Measurements from ENCODE around the gene ANKLE2. TPM values are rescaled to one million over a fixed set of nuclear protein-coding genes. Genes with fewer than 3 reads are reported as not detected.
A peak's percentile ranks its signal among the peaks of the same experiment; 100 is the strongest.
"Not testable (repeated sequence)": the region's sequence is repeated elsewhere in the genome, so short reads cannot be mapped to it uniquely, and the experiment has no call there.

Gene ANKLE2
- polyA plus RNA-seq, 6 donors from 2014 or later = 17.4 to 41.3 (median 27.8) TPM

GRCh38 chr12:132703641-132704040 lies 58.0 kb downstream of the ANKLE2 start:
- peaks cover 0 to 18% (median 10%) of the 10 kb centered on the region in 7 donors for H3K9me3 Mint-ChIP-seq
- DNase-seq (no peak), ATAC-seq (ENCODE audit: low read depth in 2 of 2) (no peak)
- peak overlapping the region in 4 of 6 donors; percentile 14 to 81 (median 54) for H3K27ac Mint-ChIP-seq
- peaks cover 20% of the 10 kb centered on the region in 2 donors for H3K36me3 Mint-ChIP-seq
- peaks cover 26 to 39% (median 28%) of the 10 kb centered on the region in 3 donors for H3K4me1 Mint-ChIP-seq
- H3K27me3 Mint-ChIP-seq = no peaks in the 10 kb centered on the region
- H3K4me3 Mint-ChIP-seq = peak overlapping the region in 1 of 8 donors; percentile 12

GRCh38 chr12:132702640-132703039 lies 59.0 kb downstream of the ANKLE2 start:
- Mint-ChIP-seq H3K4me3 (no peak overlapping the region), H3K4me1 (peaks cover 26 to 35% (median 28%) of the 10 kb centered on the region in 3 donors), H3K9me3 (peaks cover 0 to 9% (median 4%) of the 10 kb centered on the region in 7 donors), H3K36me3 (peaks cover 13 to 19% of the 10 kb centered on the region in 2 donors), H3K27me3 (no peaks in the 10 kb centered on the region), H3K27ac (peak overlapping the region in 2 of 6 donors; percentile 25 to 56)
- no peak for DNase-seq
- ATAC-seq (ENCODE audit: low read depth in 2 of 2) = no peak

- H3K9me3 Mint-ChIP-seq = no peaks in the 10 kb centered on the region
- H3K4me3 Mint-ChIP-seq = peak overlapping the region in 3 of 8 donors; percentile 10 to 79 (median 54)
- H3K27me3 Mint-ChIP-seq = no peaks in the 10 kb centered on the region
- H3K36me3 Mint-ChIP-seq = peaks cover 9 to 18% of the 10 kb centered on the region in 2 donors
- ATAC-seq (ENCODE audit: low read depth in 2 of 2) = no peak
- peak overlapping the region in 2 of 6 donors; percentile 15 to 39 for H3K27ac Mint-ChIP-seq
- peaks cover 23 to 29% (median 29%) of the 10 kb centered on the region in 3 donors for H3K4me1 Mint-ChIP-seq
- no peak for DNase-seq
These were observed 61.3 kb downstream of the ANKLE2 start for GRCh38 chr12:132700212-132700822.

GRCh38 chr12:132698341-132698740 lies 63.3 kb downstream of the ANKLE2 start:
- Mint-ChIP-seq H3K4me1 (peaks cover 16 to 21% (median 19%) of the 10 kb centered on the region in 3 donors), H3K27me3 (no peaks in the 10 kb centered on the region), H3K9me3 (no peaks in the 10 kb centered on the region), H3K4me3 (no peak overlapping the region), H3K27ac (peak overlapping the region in 2 of 6 donors; percentile 29 to 32), H3K36me3 (peaks cover 4 to 11% of the 10 kb centered on the region in 2 donors)
- DNase-seq = no peak
- no peak for ATAC-seq (ENCODE audit: low read depth in 2 of 2)

- no peak overlapping the region for H3K4me3 Mint-ChIP-seq
- ATAC-seq (ENCODE audit: low read depth in 2 of 2) (no peak), DNase-seq (no peak)
- H3K9me3 Mint-ChIP-seq = no peaks in the 10 kb centered on the region
- no peaks in the 10 kb centered on the region for H3K27me3 Mint-ChIP-seq
- H3K4me1 Mint-ChIP-seq = peaks cover 3 to 10% (median 9%) of the 10 kb centered on the region in 3 donors
- peaks cover 3 to 7% of the 10 kb centered on the region in 2 donors for H3K36me3 Mint-ChIP-seq
- H3K27ac Mint-ChIP-seq = peak overlapping the region in 1 of 6 donors; percentile 24
These were observed 66.2 kb downstream of the ANKLE2 start for GRCh38 chr12:132695431-132695830.

GRCh38 chr12:132694888-132695287 lies 66.7 kb downstream of the ANKLE2 start:
- H3K4me1 Mint-ChIP-seq; DNase-seq; H3K9me3 Mint-ChIP-seq; ATAC-seq (ENCODE audit: low read depth in 2 of 2); H3K36me3 Mint-ChIP-seq; H3K4me3 Mint-ChIP-seq; H3K27me3 Mint-ChIP-seq: not testable (repeated sequence)
- peak overlapping the region in 1 of 6 donors; percentile 84 for H3K27ac Mint-ChIP-seq

- not testable (repeated sequence) for H3K9me3 Mint-ChIP-seq, H3K36me3 Mint-ChIP-seq, H3K27me3 Mint-ChIP-seq
These were observed 69.6 kb downstream of the ANKLE2 start for GRCh38 chr12:132692030-132692429.

GRCh38 chr12:132690112-132690511 lies 71.5 kb downstream of the ANKLE2 start:
- ATAC-seq (ENCODE audit: low read depth in 2 of 2) (no peak), DNase-seq (no peak)
- Mint-ChIP-seq H3K9me3 (no peaks in the 10 kb centered on the region), H3K4me1 (peaks cover 0 to 23% (median 10%) of the 10 kb centered on the region in 3 donors), H3K27ac (no peak overlapping the region), H3K27me3 (no peaks in the 10 kb centered on the region), H3K4me3 (peak overlapping the region in 6 of 8 donors; percentile 5 to 72 (median 26)), H3K36me3 (no peaks in the 10 kb centered on the region)

More at GRCh38 chr12:132692030-132692429, 69.6 kb downstream of the ANKLE2 start:
- not testable (repeated sequence) for H3K27ac Mint-ChIP-seq; ATAC-seq (ENCODE audit: low read depth in 2 of 2); DNase-seq
- Mint-ChIP-seq H3K4me3 (peak overlapping the region in 1 of 8 donors; percentile 41), H3K4me1 (peaks cover 0 to 12% (median 11%) of the 10 kb centered on the region in 3 donors)

GRCh38 chr12:132689227-132689626 lies 72.4 kb downstream of the ANKLE2 start:
- H3K27me3 Mint-ChIP-seq = no peaks in the 10 kb centered on the region
- ATAC-seq (ENCODE audit: low read depth in 2 of 2) = no peak
- peak overlapping the region in 7 of 8 donors; percentile 29 to 89 (median 57) for H3K4me3 Mint-ChIP-seq
- H3K36me3 Mint-ChIP-seq = no peaks in the 10 kb centered on the region
- no peak for DNase-seq
- H3K27ac Mint-ChIP-seq = peak overlapping the region in 4 of 6 donors; percentile 27 to 69 (median 53)
- no peaks in the 10 kb centered on the region for H3K9me3 Mint-ChIP-seq
- H3K4me1 Mint-ChIP-seq = peaks cover 0 to 25% (median 12%) of the 10 kb centered on the region in 3 donors

GRCh38 chr12:132687211-132688164 lies 74.1 kb downstream of the ANKLE2 start, which contains the start of the genes POLE and PXMP2:
POLE (minus strand) TSS chr12:132687342; CDS start chr12:132687315, 27 bp downstream.
PXMP2 (plus strand) TSS chr12:132687587; CDS start chr12:132687671, 84 bp downstream.
- DNase-seq (peak; percentile 92), ATAC-seq (ENCODE audit: low read depth in 2 of 2) (peak; percentile 90 to 91)
- Mint-ChIP-seq H3K36me3 (no peaks in the 10 kb centered on the region), H3K27ac (peak within 1 kb of the TSS in 4 of 6 donors; percentile 59 to 82 (median 67)), H3K27me3 (no peaks in the 10 kb centered on the region), H3K9me3 (no peaks in the 10 kb centered on the region), H3K4me3 (peak within 1 kb of the TSS; percentile 82 to 91 (median 86)), H3K4me1 (peaks cover 5 to 31% (median 19%) of the 10 kb centered on the region in 3 donors)

GRCh38 chr12:132686825-132687210 lies 74.8 kb downstream of the ANKLE2 start:
- peak; percentile 49 to 51 for ATAC-seq (ENCODE audit: low read depth in 2 of 2)
- peaks cover 5 to 31% (median 19%) of the 10 kb centered on the region in 3 donors for H3K4me1 Mint-ChIP-seq
- no peaks in the 10 kb centered on the region for H3K36me3 Mint-ChIP-seq
- H3K27ac Mint-ChIP-seq = peak overlapping the region in 1 of 6 donors; percentile 65
- no peaks in the 10 kb centered on the region for H3K9me3 Mint-ChIP-seq
- peak overlapping the region; percentile 59 to 91 (median 85) for H3K4me3 Mint-ChIP-seq
- no peak for DNase-seq
- no peaks in the 10 kb centered on the region for H3K27me3 Mint-ChIP-seq

GRCh38 chr12:132685400-132685799 lies 76.2 kb downstream of the ANKLE2 start:
- H3K9me3 Mint-ChIP-seq = no peaks in the 10 kb centered on the region
- peaks cover 9 to 31% (median 28%) of the 10 kb centered on the region in 3 donors for H3K4me1 Mint-ChIP-seq
- H3K4me3 Mint-ChIP-seq = peak overlapping the region; percentile 33 to 91 (median 76)
- H3K27ac Mint-ChIP-seq = peak overlapping the region in 2 of 6 donors; percentile 44 to 84
- no peaks in the 10 kb centered on the region for H3K27me3 Mint-ChIP-seq
- no peaks in the 10 kb centered on the region for H3K36me3 Mint-ChIP-seq
- ATAC-seq (ENCODE audit: low read depth in 2 of 2) (no peak), DNase-seq (no peak)

- Mint-ChIP-seq H3K27ac (peak overlapping the region in 1 of 6 donors; percentile 12), H3K4me3 (no peak overlapping the region), H3K36me3 (peaks cover 25 to 29% of the 10 kb centered on the region in 2 donors), H3K9me3 (no peaks in the 10 kb centered on the region), H3K27me3 (no peaks in the 10 kb centered on the region), H3K4me1 (peaks cover 0 to 12% (median 10%) of the 10 kb centered on the region in 3 donors)
- ATAC-seq (ENCODE audit: low read depth in 2 of 2) = no peak
- DNase-seq = no peak
These were observed 84.1 kb downstream of the ANKLE2 start for GRCh38 chr12:132677492-132677891.

Measured in naive B cell (primary cell).